Mesendoderm (in vitro differentiated cells): ENCODE results near the gene C5AR2.
A peak's percentile ranks its signal among the peaks of the same experiment; 100 is the strongest.

ENCODE experiments used
- DNase-seq: peaks from one replicate; pipeline ENCODE4 v3.0.0; 2013
- H2AK5ac ChIP-seq: 2 replicates; pipeline ENCODE4 v1.6.1; 2013; ENCODE audit warnings: low read length, inconsistent platforms
- H2BK120ac ChIP-seq: 2 replicates; pipeline ENCODE4 v1.6.1; 2013; ENCODE audit warnings: low read depth, mild to moderate bottlenecking, low read length, moderate library complexity, mixed read lengths
- H2BK15ac ChIP-seq: replicated peaks from 2 replicates; pipeline ENCODE4 v1.6.1; 2013; ENCODE audit warnings: low read depth, mild to moderate bottlenecking, moderate library complexity
- H2BK5ac ChIP-seq: 2 replicates; pipeline ENCODE4 v1.6.1; 2013; ENCODE audit warnings: low read length, inconsistent platforms
- H3K18ac ChIP-seq: 2 replicates; pipeline ENCODE4 v1.6.1; 2013; ENCODE audit warnings: mild to moderate bottlenecking, low read length, mixed read lengths
- H3K23ac ChIP-seq: one replicate; pipeline ENCODE4 v1.6.1; 2013; ENCODE audit warnings: low read length
- H3K27ac ChIP-seq: 2 replicates; pipeline ENCODE4 v1.5.1; 2013; ENCODE audit warnings: low read depth, mild to moderate bottlenecking, inconsistent platforms, low read length, moderate library complexity
- H3K27me3 ChIP-seq: 2 replicates; pipeline ENCODE4 v1.6.1; 2013; ENCODE audit warnings: low read length, control low read depth, mild to moderate bottlenecking, inconsistent platforms; ENCODE audit not compliant: insufficient read depth, poor library complexity
- H3K36me3 ChIP-seq: 2 replicates; pipeline ENCODE4 v1.6.1; 2013; ENCODE audit warnings: low read length, inconsistent platforms; ENCODE audit not compliant: control insufficient read depth, insufficient read depth
- H3K4ac ChIP-seq: one replicate; pipeline ENCODE4 v1.6.1; 2013; ENCODE audit warnings: low read depth, mild to moderate bottlenecking, low read length, moderate library complexity
- H3K4me1 ChIP-seq: 2 replicates; pipeline ENCODE4 v1.6.1; 2013; ENCODE audit warnings: low read depth, low read length, inconsistent platforms; ENCODE audit not compliant: control insufficient read depth
- H3K4me2 ChIP-seq: 2 replicates; pipeline ENCODE4 v1.6.1; 2013; ENCODE audit warnings: low read length
- H3K4me3 ChIP-seq: 2 replicates; pipeline ENCODE4 v1.5.1; 2013; ENCODE audit warnings: mild to moderate bottlenecking, low read length
- H3K56ac ChIP-seq: one replicate; pipeline ENCODE4 v1.6.1; 2013; ENCODE audit warnings: low read length
- H3K79me1 ChIP-seq: 2 replicates; pipeline ENCODE4 v1.6.1; 2013; ENCODE audit warnings: low read length, inconsistent platforms
- H3K79me2 ChIP-seq: 2 replicates; pipeline ENCODE4 v1.6.1; 2013; ENCODE audit warnings: mild to moderate bottlenecking, low read length; ENCODE audit not compliant: control insufficient read depth, insufficient read depth
- H3K9ac ChIP-seq: 2 replicates; pipeline ENCODE4 v1.6.1; 2013; ENCODE audit warnings: low read length, inconsistent platforms
- H4K5ac ChIP-seq: one replicate; pipeline ENCODE4 v1.6.1; 2013; ENCODE audit warnings: low read length
- H4K8ac ChIP-seq: one replicate; pipeline ENCODE4 v1.6.1; 2013; ENCODE audit warnings: low read depth, mild to moderate bottlenecking, control low read depth, low read length, moderate library complexity
- WGBS: extraction: QIAGEN DNeasy Blood & Tissue Kit; methylation state at CpG from one replicate; pipeline ENCODE4 v1.1.7; 2013; ENCODE audit warnings: low lambda C conversion rate, missing lambda C conversion rate; ENCODE audit not compliant: insufficient coverage; ENCODE audit errors: extremely low coverage; 5-methylcytosine and 5-hydroxymethylcytosine counted together

The C5AR2 gene

GRCh38 chr19:47390533-47391488 is 58.8 kb downstream of the C5AR2 start:
- no peak overlapping the region for H3K4me2 ChIP-seq
- peak overlapping the region; percentile 71 for H3K4ac ChIP-seq
- H3K79me2 ChIP-seq, result no peaks in the 10 kb centered on the region
- no peak overlapping the region for H4K8ac ChIP-seq
- no peak overlapping the region for H4K5ac ChIP-seq
- H3K79me1 ChIP-seq, result no peaks in the 10 kb centered on the region
- H3K36me3 ChIP-seq, result no peaks in the 10 kb centered on the region
- H2BK15ac ChIP-seq, result peak overlapping the region; percentile 66
- no peak overlapping the region for H3K23ac ChIP-seq
- H3K4me3 ChIP-seq, result no peak overlapping the region
- DNase-seq, result no peak
- peak overlapping the region; percentile 56 for H3K56ac ChIP-seq
- WGBS, result no CpG with 5 or more reads among the region's 20 CpGs
- H3K9ac ChIP-seq, result no peak overlapping the region
- peak overlapping the region; percentile 38 for H2BK5ac ChIP-seq
- peak overlapping the region; percentile 7 for H3K18ac ChIP-seq
- H3K27me3 ChIP-seq, result no peaks in the 10 kb centered on the region
- no peak overlapping the region for H2BK120ac ChIP-seq
- H2AK5ac ChIP-seq, result no peak overlapping the region
- peak overlapping the region; percentile 77 for H3K27ac ChIP-seq
- no peaks in the 10 kb centered on the region for H3K4me1 ChIP-seq

DNA sequence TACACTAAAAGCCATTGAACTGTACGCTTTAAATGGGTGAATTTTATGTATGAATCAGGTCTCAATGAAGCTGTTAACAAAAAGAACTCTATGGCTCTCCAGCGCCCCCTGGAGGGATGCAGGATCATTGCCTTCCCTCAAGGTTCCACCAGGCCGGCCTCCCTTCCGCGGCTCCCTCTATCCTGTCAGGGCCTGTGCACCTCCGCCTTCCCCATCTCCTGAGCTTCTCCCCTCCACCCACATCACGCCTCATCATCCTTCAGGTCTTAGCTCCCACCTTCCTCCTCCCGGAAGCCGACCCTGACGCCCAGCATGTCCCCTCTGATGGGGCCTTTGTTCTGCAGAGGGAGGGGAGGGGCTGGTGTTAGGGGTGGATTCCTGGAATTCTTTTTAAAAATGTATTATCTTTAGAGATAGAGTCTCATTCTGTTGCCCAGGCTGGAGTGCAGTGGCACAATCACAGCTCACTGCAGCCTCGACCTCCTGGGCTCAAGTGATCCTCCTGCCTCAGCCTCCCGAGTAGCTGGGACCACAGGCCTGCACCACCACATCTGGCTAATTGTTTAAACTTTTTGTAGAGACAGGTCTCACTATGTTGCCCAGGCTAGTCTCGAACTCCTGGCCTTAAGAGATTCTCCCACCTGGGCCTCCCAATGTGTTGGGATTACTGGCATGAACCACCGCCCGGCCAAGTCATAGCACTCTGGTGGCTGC is 59.7 kb downstream of the C5AR2 start:
- Histone ChIP-seq H2BK5ac (peak overlapping the region; percentile 93), H3K56ac (peak overlapping the region; percentile 34), H3K27me3 (no peaks in the 10 kb centered on the region), H3K79me1 (no peaks in the 10 kb centered on the region), H3K18ac (peak overlapping the region; percentile 98), H4K8ac (no peak overlapping the region), H2BK120ac (no peak overlapping the region), H2AK5ac (no peak overlapping the region), H3K79me2 (no peaks in the 10 kb centered on the region), H3K4ac (peak overlapping the region; percentile 88), H3K36me3 (no peaks in the 10 kb centered on the region), H2BK15ac (no peak overlapping the region), H3K4me2 (no peak overlapping the region), H3K23ac (no peak overlapping the region), H3K4me1 (no peaks in the 10 kb centered on the region), H3K27ac (peak overlapping the region; percentile 85), H3K4me3 (no peak overlapping the region), H4K5ac (peak overlapping the region; percentile 87), H3K9ac (no peak overlapping the region)
- DNase-seq, result peak; percentile 99
- no CpG with 5 or more reads among the region's 15 CpGs for WGBS
